IPS-15b (cell line): ENCODE results near the gene AIFM3.
"Not testable (repeated sequence)": the region's sequence is repeated elsewhere in the genome, so short reads cannot be mapped to it uniquely, and the experiment has no call there.

ENCODE experiments used
- H3K27me3 ChIP-seq: one replicate; pipeline ENCODE4 v1.6.1; 2013; ENCODE audit warnings: low read length; ENCODE audit not compliant: control insufficient read depth, insufficient read depth
- H3K36me3 ChIP-seq: one replicate; pipeline ENCODE4 v1.6.1; 2013; ENCODE audit warnings: low read length; ENCODE audit not compliant: control insufficient read depth, insufficient read depth
- H3K4me1 ChIP-seq: one replicate; pipeline ENCODE4 v1.6.1; 2013; ENCODE audit warnings: mild to moderate bottlenecking, low read length; ENCODE audit not compliant: control insufficient read depth, insufficient read depth
- H3K4me3 ChIP-seq: one replicate; pipeline ENCODE4 v1.5.1; 2013; ENCODE audit warnings: low read depth, low read length
- H3K9ac ChIP-seq: one replicate; pipeline ENCODE4 v1.6.1; 2013; ENCODE audit warnings: low read depth, mild to moderate bottlenecking, low read length
- H3K9me3 ChIP-seq: one replicate; pipeline ENCODE4 v1.6.1; 2013; ENCODE audit warnings: mild to moderate bottlenecking, low read length; ENCODE audit not compliant: control insufficient read depth, insufficient read depth

Gene AIFM3

DNA sequence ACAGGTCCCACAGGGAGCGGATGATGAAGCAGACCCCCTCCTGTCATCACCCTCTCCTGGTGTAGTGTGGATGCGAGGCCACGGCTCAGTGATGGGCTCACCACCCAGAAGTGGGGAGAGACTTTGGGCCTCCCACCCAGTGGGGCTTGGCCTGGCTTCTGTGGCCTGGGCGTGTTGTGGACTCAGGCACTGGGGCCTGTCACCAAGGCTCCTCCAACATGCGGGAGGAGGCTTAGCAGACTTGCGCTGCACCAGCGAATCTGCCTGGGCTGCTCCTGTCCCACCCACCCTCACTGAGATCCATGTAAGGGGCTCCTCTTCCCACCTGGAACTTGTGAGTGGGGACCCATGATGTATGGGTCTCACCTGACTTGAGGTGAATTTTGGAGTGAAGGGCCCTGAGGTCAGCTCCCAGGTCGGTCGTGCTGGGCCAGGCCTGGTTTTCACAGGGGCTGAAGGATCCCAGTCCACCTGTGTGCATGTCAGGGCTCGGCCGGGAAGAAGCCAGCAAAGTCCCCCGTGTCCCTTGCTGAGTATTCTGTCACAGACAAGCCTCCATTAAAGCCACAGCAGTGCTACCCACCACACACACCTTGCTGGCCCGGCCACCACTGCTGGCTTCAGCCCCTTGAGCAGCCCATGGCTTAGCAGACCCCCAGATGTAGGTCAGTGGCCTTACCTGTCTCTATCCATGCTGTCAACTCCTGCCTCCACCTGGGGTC, 30.6 kb downstream of the AIFM3 start:
- Histone ChIP-seq H3K4me3 (no peak overlapping the region), H3K9me3 (no peaks in the 10 kb centered on the region), H3K9ac (no peak overlapping the region), H3K36me3 (peaks cover 18% of the 10 kb centered on the region), H3K27me3 (no peaks in the 10 kb centered on the region), H3K4me1 (peaks cover 3% of the 10 kb centered on the region)

DNA sequence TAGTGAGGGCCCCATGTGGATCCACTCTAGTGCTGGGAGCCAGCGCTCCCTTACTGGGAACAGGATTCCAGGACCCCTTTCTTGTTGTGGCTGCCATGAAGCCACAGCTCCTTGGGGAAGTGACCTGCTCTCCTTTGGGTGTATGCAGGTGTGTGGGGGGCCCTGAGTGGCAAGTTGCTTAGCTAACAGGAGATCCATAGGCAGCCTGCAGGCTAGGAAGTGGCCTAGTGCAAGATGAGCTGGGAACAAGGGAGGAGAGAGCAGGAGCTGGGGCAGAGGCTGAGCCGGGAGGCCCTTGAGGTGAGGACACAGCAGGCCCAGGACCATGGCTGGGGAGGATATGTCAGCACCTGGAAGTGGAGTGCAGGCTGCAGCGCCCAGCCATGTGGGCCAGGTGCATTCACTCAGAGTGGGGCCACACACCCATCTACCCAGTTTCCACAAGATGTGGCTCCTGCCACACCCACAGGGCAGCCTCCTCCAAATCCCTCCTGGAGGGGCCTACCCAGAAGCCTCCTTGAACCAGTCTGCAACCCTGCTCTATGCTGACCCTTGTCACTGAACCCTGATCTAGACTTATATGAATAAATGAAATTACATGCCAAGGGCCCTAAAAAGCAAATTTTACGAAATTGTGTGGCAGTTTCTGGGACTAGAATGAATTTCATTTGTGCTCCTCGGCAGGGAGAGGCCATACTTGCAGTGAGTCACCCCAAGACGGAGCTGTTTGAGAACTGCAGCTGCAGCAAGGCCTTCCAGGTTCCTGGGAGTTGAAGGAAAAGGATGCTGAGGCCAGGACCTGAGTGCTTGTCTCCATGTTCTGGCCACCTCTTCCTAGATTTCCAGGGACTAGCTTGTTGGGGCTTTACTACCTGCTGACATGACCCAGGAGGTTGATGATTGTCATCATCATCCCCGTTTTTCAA, 31.6 kb downstream of the AIFM3 start:
- Histone ChIP-seq H3K4me3 (no peak overlapping the region), H3K9ac (no peak overlapping the region), H3K4me1 (peaks cover 3% of the 10 kb centered on the region), H3K36me3 (peaks cover 17% of the 10 kb centered on the region), H3K27me3 (no peaks in the 10 kb centered on the region), H3K9me3 (no peaks in the 10 kb centered on the region)

DNA sequence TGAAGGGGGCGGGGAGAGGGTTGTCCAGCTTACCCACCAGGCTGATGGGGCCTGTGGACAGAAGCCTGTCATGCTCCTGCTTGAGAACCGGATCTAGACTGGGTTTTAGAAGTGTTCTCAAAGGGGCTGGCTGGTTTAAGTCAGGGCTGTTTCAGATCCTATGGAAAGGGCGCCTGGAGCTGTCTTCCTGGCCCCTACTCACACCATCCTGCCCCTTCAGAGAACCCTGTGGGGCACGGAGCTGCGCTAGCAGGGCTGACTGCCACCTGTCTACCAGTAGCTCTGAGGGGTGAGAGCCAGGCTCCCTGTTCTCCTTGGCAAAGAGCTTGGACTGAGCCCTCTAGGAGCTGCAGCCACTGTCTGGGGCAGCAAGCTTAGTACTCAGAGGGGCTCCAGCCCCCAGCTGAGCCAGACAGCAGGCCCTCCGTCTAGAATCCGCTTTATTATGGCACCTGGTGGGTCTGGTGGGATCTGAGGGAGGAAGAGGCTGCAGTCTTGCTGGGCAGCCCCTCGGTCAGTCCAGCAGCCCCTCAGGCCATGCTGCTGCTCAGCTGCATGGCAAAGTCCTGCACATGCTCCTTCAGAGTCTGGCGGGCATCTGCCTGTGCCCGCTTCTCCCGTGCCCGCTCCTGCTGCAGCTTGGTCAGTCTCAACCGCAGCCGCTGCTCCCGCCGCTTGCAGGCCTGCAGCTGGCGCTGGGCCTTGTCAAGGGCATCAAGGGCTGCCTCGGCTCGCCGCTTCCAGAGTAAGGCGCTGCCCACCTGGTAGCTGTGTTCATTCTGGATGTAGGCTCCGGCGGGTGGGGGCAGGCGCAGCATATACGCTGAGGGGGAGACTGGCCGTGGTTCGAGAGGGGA, 32.5 kb downstream of the AIFM3 start:
- Histone ChIP-seq H3K36me3 (peaks cover 17% of the 10 kb centered on the region), H3K9ac (no peak overlapping the region), H3K4me3 (no peak overlapping the region)

DNA sequence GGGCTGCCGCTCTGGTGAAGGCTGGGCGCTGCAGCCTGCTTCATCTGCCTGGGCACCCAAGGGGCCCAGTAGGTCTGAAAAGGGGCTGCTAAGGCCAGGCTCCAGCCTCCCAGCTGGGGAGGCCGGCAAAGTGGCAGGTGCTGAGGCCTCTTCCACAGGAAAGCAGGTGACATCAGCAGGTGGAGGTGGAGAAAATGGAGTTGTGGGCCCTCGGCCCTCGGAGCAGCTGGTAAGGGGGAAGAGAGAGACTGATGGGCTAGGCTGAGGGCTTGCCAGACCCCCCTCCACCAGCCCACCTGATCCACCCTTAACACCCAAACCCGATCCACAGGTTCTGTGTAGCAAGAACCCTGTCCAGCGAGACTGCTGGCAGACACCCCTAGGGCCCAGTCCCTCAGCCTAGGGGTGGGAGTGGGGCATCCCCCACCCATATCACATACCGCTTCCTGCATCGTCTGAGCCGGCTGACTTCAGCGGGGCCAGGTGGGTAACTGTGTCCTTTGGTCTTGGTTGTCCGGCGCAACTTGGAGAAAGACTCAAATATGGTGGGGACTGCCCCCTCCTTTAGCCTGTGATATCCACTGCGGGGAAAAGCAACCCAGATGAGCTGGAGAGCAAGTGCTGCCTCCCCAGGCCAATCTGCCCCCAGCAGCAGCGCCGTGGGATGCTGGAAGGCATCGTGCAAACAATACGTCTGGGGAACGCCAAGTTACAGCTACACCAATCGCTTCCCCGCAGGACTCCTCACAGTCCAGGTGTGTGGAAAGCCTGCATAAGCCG, 33.3 kb downstream of the AIFM3 start:
- Histone ChIP-seq H3K27me3 (no peaks in the 10 kb centered on the region), H3K4me1 (peaks cover 3% of the 10 kb centered on the region), H3K36me3 (peaks cover 15% of the 10 kb centered on the region), H3K9me3 (no peaks in the 10 kb centered on the region), H3K9ac (peak overlapping the region; percentile 83), H3K4me3 (peak overlapping the region; percentile 85)

More for the DNA sequence above, 32.5 kb downstream of the AIFM3 start:
- H3K9me3 ChIP-seq: no peaks in the 10 kb centered on the region
- no peaks in the 10 kb centered on the region for H3K27me3 ChIP-seq
- H3K4me1 ChIP-seq: peaks cover 3% of the 10 kb centered on the region

DNA sequence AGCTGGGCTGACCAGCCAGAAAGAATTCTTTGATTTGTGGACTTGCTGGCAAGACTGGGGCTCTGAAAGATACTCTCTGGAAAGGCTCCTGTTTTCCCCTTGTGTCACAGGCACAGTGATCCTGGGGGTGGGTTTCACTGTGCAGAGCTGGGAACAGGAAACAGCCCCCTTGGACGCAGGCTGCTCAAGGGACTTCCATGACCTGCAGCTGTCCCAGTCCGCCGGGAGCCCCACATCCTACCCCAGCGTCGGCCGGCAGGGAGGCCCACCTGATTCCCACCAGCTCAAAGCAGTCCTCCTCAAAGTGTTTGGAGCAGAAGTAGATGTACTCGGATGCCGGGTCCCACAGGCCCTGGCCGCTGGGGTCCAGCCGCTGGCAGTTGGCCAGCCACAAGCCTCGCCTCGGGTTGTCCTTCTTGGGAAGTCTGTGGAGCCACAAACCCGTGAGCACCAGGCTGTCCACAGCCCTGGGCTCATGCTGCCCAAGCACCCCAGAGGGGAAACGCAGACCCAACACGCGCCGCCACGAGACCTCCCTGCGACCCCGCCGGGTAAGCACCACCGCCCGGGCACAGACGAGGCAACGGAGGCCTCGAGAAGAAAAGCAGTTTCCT, 34.0 kb downstream of the AIFM3 start:
- peaks cover 13% of the 10 kb centered on the region for H3K36me3 ChIP-seq
- peaks cover 3% of the 10 kb centered on the region for H3K4me1 ChIP-seq
- no peaks in the 10 kb centered on the region for H3K27me3 ChIP-seq
- peak overlapping the region; percentile 83 for H3K9ac ChIP-seq
- peak overlapping the region; percentile 85 for H3K4me3 ChIP-seq
- no peaks in the 10 kb centered on the region for H3K9me3 ChIP-seq

DNA sequence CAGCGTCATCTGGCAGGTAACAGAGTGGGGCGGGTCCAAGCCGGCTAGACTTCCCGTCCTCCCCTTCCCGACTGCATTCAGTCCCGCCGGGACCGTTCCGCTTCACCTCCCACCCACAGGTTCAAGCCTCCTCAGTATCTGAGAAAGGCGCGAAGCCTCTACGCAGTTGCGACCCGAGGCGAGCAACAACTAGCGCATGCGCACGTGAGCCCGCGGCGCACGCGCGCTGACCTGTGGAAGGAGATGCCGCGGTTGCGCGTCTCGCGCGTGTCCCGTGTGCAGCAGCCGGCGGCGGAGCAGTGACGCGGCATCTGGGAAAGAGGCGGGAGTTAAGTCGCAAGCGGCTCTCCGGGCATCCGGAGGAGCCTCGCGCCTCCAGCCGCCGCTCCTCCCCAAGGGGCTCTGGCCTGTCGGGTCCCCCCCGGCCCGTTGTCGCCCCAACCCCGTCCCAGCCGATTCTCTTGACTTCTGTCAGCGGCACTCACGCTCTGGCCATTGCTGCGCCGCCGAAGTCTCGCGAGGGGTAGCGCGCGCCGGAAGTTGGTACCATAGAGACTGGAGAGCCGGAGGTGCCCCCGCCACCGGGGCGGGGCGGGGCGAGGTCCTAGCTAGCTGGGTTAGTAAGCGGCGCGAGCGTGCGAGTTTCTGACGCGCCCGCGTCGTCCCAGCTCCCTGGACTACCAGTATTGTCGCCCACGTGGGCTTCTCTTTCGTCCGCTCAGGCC, 34.7 kb downstream of the AIFM3 start, which contains the start of gene THAP7:
Gene THAP7 (minus strand): TSS at position 518 of the 725 bp plus-strand sequence. CDS start 207 bp downstream, at position 311.
- Histone ChIP-seq H3K9me3 (no peaks in the 10 kb centered on the region), H3K27me3 (no peaks in the 10 kb centered on the region), H3K9ac (peak within 1 kb of the TSS; percentile 83), H3K36me3 (peaks cover 13% of the 10 kb centered on the region), H3K4me3 (peak within 1 kb of the TSS; percentile 85), H3K4me1 (peaks cover 3% of the 10 kb centered on the region)

DNA sequence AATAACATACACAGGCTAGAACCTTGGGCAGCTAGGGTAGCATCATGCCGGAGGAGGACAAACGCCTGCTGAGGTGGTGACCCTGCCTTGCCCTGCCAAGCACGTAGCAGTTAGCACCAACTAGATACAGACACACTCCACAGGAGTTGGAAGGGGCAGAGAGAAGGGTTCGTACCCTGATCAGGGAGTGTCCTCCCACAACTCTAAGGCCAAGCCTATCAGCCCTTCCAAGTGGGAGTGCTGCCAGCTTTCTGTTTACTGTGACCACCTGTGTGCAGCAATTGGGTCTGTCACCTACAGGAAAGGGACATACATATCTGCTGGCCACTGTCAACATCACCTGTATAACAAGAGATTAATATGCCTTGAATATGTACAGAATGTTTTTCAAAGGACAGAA, 36.7 kb downstream of the AIFM3 start:
- Histone ChIP-seq H3K27me3 (no peaks in the 10 kb centered on the region), H3K4me1 (peaks cover 3% of the 10 kb centered on the region), H3K36me3 (peaks cover 10% of the 10 kb centered on the region), H3K9me3 (no peaks in the 10 kb centered on the region), H3K4me3 (no peak overlapping the region), H3K9ac (no peak overlapping the region)

DNA sequence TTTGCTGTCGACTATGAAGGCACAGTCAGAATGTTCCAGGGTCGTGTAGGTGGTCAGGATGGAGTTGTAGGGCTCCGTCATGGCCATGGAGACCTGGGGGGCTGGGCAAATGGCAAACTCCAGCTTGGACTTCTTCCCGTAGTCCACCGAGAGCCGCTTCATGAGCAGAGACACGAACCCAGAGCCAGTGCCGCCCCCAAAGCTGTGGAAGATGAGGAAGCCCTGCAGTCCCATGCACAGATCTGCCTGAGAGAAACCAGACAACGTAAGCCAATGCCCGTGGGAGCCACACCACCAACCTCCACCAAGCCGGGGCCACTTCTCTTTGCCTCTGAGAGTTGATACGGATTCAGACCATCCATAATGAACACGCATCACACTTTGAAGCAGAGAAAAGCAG, 42.2 kb downstream of the AIFM3 start:
- H3K9ac ChIP-seq, H3K4me3 ChIP-seq, H3K27me3 ChIP-seq, H3K9me3 ChIP-seq, H3K36me3 ChIP-seq: not testable (repeated sequence)
- H3K4me1 ChIP-seq: peaks cover 11% of the 10 kb centered on the region

DNA sequence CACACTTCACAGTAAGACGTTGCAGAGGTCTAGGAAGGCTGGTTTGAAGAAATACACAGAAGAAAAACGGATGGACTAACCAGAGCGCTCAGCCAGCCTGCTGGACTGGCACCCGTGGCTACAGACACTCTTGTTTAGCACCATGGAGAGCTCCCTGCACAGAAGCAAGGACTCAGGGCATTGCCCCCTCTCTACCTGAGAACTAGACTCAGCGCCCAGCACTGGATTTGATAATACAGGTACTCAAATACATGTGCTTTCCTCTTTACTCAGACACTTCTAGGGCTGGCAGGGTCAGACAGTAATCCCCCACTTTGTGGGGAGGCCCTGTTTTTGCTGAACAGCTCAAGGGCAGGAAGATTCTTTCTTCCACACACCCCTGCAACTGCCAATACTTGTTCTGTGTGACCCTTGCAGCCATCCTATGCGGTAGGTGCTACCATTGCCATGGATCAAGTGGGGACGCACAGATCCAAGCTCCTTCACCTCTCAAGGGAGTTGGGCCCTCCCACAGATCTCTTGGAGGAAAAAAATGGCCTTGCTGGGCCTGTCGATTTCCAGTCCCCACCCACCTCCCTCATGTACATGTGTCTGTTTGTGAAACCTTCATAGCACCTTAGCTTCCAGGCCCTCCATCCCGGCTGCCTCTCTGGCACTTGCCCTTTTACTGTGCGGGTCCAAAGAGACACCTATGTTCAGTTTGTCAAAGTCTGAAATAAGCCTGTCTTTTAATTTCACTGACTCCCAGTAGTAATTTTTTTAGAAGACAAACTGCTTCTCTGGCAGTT, 42.8 kb downstream of the AIFM3 start:
- H3K4me3 ChIP-seq: peak overlapping the region; percentile 11
- H3K27me3 ChIP-seq: peaks cover 6% of the 10 kb centered on the region
- peaks cover 11% of the 10 kb centered on the region for H3K4me1 ChIP-seq
- no peaks in the 10 kb centered on the region for H3K9me3 ChIP-seq
- H3K36me3 ChIP-seq: peaks cover 4% of the 10 kb centered on the region
- H3K9ac ChIP-seq: no peak overlapping the region
